SH-SY5Y (cell line): ENCODE data around the gene ALLC.

Experiments
- GATA2 ChIP-seq: IDR thresholded peaks from 2 replicates; pipeline ENCODE4 v1.6.1; 2011; ENCODE audit warnings: mild to moderate bottlenecking, low read depth, low read length
- GATA3 ChIP-seq: IDR thresholded peaks from 2 replicates; pipeline ENCODE4 v1.6.1; 2011; ENCODE audit warnings: low read depth, mild to moderate bottlenecking, low read length, moderate library complexity

GRCh38 chr2:3649581-3649980 is 8.4 kb upstream of the ALLC start:
- no peak for TF ChIP-seq GATA2
- no peak for TF ChIP-seq GATA3
